Stimulated activated CD8-positive, alpha-beta memory T cell treated with anti-CD3 and anti-CD28 coated beads, Interleukin-15, amount 100 ng/mL, for 1 hour (primary cell): ENCODE measurements around the gene CD28.
"Not testable (repeated sequence)": the region's sequence is repeated elsewhere in the genome, so short reads cannot be mapped to it uniquely, and the experiment has no call there.

Source experiments
- DNase-seq: peaks from one replicate; pipeline ENCODE4 v3.0.0-alpha.2; 2020; ENCODE audit warnings: low read depth

Gene CD28

DNA sequence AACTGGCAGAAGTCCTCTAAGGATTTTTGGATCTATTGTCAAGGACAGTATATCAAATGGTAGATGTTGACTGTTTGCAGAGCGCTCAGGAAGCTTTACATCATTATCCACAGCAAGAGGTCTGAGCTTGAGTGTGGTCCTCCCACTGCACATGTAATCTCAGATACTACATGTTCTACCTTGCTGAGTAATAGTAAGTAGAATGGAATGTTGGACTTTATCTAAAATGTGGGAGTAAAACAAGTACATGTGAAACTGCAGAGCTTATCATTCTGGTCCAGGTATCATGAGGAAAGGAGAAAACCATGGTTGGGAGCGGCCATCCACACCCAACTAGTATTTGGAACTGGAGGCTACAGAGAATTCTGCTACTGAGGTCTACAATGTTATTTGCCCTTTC, 19.3 kb upstream of the CD28 start:
- DNase-seq: no peak

DNA sequence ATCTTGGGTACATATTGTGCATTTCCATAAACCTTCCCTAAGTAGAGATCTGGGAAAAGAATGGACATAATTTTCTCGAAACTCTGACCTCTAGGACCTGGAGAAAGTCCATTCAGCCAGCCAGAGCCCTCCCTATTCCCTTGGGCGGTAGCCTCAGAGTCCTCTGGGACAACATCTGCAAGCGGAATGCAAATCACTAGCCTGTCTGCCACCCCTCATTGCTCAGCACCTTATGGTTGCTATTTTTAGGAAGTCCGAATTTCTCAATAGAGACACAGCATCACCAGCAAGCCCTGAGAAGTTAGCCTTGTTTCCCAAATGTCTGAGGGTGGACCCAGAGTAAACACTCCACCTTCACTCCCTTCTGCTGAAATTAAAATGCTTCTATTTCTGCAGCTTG, 17.6 kb upstream of the CD28 start:
- no peak for DNase-seq

DNA sequence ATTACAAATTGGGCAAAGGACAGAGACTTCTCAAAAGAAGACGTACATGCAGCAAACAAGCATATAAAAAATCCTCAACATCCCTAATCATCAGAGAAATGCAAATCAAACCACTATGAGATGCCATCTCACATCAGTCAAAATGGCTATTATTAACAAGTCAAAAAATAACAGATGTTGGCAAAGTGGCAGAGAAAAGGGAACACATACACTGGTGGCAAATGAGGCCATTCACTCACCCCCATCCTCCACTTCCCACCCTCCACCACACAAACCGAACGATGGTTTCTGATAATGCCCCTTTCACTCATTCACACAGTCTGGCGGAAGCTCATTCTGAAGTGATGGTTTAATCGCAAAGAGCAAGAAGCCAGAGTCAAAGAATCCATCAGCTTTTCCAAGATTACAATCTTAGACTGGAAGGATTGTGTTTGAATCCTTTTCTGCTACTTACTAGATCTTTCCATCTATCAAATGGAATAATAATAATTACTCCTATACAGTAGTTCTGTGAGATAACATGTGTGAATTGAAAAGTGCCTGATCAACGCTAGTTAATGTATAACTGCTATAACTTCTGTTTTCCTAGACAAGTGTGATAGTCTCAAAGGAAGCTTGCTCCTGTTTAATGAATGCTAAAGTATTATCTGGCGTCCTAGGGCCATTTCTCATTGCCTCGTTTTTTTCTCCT, 16.9 kb upstream of the CD28 start:
- no peak for DNase-seq

DNA sequence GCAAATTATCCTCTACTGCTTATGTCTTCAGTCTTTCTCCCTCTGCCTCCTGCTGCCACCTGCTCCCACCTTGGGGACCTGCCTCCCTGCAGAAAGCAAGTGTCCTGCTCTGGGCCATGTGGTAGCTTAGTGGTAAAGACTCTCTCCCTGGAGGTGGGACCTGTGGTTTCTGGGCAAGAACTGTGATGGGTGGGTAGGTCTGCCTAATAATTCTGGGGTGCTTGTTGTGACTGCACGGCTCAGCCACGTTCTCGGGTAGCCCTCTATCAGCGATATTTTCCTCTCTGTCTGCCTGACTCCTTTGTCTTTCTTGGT, 16.4 kb upstream of the CD28 start:
- DNase-seq: no peak

DNA sequence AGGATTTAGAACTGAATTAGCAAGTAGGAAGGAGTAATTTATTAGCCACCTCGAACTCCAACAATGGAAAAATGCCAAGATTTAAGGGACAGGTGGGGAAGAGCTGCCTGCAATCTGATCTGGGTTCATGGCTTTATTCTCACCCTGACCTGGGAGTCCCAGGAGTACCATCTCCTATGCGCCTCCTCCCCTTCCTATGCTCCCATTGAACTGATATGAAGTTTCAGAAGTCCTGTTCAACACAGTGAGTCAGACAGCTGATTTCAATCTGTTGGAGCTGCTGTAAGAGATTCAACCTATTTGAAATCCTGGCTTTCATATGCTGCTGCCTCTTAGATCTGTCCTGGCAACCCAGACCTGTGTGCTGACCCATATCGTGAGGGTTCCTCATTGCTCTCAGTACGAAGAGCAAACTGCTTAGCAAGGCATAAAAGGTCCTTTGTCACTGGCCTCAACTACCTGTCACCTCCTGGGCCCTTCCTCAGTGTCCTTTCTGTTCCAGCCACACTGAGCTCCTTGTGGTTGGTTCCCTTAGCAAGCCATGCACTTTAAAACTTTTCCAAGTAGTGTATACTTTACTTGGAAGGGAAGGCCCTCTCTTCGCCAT, 15.9 kb upstream of the CD28 start:
- no peak for DNase-seq

DNA sequence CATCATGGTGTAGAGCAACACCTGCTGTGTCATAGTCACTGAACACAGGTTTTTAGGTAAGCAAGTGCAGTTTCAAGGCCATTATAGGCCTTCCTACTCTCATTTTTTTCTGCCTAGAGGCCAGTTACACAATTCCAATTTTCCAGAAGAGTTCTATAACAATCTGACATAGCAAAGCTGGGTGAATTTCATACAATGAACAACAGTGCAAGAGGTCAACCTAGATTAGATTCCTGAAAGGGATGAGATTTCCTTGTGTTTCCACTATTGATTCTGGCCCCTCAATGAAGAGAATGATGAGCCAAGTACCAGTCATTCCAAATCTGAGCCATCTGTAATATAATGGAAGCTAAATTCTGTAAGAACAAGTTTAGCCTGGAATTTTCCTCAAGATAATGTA, 15.3 kb upstream of the CD28 start:
- DNase-seq: no peak

DNA sequence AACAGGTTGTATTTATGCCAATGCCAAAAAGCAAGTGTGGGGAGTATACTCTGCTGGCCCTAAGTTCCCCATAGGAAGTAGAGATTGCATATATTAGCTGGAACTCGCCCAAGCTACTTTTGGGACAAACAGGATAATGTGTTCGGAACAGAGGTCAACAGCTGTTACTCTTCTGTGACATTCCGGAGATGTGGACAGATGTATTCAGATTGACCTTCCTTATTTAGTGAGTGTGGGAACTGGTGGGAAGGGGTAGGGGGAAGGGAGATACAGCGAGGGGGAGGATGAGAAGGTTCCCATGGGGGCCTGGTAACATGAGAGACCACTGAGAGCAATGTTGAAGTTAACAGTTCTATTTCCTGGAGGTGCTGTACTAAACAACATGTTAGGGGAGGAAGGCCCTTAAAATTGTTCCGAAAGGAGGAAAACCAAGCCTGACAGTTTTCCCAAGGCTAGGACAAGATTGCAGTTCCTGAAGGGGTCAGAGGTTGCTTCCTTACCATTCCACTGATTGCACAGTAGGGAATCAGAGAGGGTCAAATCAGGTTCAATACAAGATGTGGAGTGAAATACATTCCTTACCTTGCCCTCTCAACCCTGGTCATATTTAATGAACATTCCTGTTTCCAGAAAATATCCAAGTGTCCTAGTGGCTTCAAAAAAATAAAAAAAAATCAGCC, 14.3 kb upstream of the CD28 start:
- no peak for DNase-seq

DNA sequence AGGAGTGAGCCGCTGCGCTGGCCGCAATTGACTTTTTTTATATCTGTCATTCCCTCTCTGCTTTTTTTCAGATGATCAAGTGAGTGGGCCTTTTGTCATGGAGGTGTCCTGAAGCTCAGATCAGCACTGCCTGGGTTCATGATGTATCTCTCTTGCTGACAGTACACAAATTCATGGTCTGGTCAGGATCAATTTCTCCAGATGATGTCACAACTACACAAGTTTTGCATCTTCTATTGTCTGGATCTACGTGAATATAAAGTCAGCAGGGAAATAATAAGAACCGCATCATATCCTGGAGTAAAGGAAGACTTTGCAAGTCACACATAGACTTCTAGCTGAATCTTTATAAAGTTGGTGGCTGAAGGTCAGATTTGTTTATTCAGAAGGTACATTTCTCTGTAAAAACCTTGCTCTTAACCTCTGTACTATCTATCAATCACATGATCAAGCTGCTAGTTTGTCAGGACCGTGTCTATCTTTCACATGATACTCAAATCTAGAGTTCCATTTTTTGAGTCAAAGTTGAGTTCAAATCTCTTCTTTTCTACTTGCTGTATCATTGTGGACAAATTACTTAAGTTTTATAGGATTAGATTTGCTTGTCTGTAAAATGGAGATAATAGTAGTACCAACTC, 13.1 kb upstream of the CD28 start:
- DNase-seq: no peak

DNA sequence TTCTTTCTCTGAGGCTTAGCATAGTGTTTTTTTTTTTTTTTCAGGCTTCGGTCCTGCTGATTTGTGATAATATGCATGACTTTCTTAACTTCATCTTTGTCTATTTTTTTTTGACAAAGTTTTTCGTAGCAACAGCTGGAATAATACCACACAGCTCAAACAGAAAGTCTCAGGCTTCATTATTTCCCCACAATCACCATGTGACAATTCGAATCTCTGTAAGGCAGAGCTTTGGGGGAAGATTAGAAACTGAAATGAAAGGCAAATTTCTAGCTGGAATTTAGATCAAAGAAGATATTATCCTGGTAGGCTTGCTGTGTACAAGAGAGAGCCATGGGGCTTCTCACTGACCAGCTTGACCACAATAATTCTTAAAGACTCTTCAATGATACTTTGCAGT, 12.2 kb upstream of the CD28 start:
- DNase-seq: no peak

DNA sequence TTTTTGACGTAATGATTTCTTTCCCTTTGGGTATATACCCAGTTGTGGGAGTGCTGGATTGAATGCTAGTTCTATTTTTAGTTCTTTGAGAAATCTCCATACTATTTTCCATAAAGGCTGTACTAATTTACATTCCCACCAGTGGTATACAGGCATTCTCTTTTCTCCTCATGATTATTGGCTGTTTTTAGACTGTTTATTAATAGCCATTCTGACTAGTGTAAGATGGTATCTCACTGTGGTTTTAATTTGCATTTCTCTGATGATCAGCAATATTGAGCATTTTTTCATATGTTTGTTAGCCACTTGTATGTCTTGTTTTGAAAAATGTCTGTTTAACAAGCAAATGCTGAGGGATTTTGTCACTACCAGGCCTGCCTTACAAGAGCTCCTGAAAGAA, 9.2 kb upstream of the CD28 start:
- no peak for DNase-seq

DNA sequence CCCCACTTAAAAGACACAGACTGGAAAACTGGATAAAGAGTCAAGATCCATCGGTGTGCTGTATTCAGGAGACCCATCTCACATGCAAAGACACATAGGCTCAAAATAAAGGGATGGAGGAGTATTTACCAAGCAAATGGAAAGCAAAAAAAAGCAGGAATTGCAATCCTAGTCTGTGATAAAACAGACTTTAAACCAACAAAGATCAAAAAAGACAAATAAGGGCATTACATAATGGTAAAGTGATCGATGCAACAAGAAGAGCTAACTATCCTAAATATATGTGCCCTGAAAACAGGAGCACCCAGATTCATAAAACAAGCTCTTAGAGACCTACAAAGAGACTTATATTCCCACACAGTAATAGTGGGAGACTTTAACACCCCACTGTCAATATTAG, 8.7 kb upstream of the CD28 start:
- not testable (repeated sequence) for DNase-seq

DNA sequence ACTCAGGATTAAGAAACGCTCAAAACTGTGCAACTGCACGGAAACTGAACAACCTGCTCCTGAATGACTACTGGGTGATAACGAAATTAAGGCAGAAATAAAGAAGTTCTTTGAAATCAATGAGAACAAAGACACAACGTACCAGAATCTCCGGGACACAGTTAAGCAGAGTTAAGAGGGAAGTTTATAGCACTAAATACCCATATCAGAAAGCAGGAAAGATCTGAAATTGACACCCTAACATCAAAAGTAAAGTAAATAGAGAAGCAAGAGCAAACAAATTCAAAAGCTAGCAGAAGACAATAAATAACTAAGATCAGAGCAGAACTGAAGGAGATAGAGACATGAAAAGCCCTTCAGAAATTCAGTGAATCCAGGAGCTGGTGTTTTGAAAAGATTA, 8.0 kb upstream of the CD28 start:
- DNase-seq: not testable (repeated sequence)

DNA sequence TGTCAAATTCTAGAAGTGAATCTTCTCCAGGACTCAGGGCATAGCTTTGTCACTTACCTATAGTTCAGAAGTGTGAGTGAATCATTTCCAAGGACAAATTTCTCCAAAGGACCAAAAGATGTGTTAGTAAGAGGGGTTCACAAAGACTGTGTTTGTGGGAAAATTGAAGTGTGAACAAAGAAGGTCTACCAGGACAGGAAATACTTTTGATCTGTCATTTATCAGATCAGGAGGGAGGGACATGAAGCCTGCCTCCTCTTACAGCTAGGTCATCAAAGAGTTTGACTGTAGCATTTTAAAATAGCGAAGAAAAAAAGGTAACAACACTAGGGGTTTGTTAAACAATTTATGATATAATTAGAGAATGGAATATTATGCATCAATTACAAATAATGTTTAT, 2.0 kb upstream of the CD28 start:
- no peak for DNase-seq

DNA sequence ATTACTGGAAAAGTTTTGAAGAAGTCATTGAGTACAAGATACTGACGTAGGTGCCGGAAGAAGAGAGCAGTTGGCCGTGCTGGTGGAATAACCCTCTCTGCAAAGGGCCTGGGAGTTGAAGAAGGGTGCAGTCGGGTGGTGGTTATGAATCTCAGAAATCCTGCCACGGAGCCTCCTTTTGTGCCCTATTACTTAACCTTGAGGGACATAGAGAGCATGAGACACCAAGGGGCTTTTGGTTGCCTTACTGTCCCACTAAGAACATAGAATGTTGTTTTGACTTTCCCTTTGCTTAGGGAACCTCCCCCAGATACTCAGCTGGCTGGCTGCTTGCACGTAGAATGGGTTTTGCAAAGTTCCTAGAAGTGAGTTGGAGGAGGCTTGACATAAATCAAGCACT, 1.3 kb upstream of the CD28 start:
- DNase-seq: no peak

DNA sequence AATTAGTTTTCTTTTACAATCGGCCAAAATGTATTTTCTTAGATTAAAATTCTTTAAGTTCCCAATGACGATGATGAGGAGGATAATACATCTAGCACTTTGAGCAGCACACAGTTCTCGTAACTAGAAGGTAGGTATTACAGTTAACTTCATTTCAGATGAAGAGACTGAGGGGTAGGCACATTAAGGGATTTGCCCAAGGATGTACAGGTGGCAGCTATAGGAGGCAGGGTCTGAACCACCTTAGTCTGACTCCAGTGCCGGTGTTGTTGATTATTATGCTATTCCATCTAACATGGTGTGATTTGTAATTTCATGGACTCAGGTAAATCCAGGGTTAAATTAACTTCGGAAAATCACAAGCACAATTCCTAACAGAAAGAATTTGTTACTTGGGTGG, 1.1 kb downstream of the CD28 start:
- no peak for DNase-seq

DNA sequence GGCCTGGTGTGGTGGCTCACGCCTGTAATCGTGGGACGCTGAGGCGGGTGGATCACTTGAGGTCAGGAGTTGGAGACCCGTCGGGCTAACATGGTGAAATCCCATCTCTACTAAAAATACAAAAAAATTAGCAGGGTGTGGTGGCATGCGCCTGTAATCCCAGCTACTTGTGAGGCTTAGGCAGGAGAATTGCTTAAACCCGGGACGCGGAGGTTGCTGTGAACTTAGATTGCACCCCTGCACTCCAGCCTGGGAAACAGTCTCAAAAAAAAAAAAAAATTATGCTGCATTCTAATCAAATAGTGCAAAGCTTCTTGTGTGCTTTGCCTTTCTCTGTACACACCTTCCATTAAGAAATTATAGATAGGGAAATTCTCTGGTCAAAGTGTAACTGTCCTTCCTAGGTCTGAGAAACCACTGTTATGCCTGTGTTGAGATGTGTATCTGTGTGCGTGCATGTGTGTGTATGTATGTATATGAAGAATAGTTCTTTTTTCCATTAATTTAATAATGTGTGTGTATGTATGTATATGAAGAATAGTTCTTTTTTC, 2.5 kb downstream of the CD28 start:
- DNase-seq: no peak

DNA sequence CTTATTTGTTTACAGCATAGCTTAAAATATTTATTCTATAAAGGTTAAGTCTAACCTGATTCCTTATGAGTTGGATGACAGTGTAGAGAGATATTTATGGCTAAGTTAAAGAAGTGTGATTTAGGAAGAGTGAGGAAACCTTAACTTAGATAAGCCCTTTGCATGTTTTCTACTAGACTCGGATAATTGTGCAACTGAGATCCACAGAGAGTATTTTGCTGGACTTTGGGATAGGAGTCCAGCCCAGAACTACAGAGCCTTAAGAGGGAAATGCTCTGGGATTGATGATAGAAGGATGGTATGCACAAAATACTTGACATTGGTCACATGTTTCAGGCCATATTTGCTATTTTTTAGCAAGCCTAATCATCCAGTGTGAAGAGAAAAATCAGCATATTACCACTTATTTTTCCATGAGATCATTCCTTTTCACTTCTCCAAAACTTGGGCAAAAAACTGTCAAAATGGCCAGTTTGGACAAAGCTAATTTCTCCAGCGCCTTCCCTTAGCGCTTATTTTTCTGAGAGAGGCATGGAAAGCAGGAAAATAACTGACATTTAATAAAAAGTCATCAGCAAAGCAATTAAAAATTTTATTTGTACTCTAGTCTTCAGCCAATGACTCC, 3.1 kb downstream of the CD28 start:
- DNase-seq: no peak

DNA sequence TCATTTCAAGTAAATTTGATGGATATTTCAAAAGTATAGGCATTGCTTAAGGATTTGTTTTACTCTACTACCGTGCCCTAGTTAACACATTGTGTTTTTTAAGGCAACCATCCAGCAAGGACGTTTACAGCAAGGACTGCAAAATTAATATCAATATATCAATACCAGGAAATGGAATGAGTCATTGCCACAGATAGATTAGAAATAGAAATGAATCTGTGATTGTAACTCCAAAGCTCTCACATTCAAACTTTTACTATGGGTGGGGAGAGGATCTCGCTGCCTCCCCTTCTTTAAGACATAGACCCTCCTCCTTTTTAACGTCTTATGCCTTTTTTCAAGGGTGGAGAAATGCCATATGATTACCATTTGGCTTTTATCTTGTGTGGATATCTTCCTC, 3.8 kb downstream of the CD28 start:
- no peak for DNase-seq

DNA sequence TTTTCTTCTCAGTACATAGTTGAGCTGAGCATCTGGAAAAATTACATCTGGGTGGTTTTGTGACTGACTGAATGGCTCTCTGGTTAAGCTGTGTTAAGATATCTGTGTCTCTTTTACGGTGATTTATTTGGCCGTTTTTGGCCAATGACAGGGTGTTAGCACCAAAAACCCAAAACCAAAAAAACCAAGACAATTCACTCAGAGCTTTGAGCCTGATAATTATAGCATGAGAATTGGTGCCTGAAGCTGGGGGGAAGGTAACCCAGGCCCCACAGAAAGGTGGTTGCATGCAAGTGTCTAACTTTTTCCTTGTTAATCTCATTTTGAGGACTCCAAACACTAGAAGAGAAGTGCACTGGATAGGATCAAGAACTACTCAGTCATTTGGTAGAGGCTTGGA, 4.5 kb downstream of the CD28 start:
- DNase-seq: no peak

DNA sequence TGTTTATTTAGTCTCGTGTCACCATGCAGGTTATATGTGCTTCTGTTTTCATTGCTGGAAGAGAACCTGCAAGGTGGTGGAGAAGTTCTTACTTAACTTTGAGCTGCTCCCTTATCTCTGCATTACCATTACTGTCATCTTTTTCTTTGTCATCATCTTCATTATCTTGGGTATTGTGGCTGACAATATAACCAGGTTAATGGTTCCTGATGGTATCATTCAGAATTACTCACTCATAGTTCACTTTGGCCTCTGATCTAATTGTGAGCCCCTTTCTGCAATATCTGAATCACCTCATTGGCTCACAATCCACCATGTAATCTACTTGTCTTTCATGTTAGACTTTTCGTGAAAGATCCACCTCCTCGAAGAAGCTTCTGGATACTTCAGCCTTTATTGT, 5.0 kb downstream of the CD28 start:
- DNase-seq: no peak

DNA sequence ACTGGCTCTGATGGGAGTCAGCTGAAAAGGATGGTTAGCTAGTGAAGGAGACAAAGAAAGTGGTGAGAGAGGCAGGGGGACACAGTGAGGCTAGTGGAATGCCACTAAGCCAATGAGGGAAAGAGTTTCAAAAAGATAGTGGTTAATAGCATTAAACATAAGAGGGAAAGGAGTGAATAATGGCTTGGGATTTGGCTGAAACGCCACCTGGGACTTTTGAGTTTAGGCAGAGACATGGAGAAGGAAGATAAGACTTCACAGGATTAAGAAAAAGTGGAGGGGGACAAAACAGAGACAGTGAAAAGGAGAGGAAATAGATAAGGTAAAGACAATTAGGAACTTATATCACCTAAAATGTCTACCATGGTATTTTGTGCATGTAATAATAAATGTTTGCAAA, 6.9 kb downstream of the CD28 start:
- DNase-seq: no peak

DNA sequence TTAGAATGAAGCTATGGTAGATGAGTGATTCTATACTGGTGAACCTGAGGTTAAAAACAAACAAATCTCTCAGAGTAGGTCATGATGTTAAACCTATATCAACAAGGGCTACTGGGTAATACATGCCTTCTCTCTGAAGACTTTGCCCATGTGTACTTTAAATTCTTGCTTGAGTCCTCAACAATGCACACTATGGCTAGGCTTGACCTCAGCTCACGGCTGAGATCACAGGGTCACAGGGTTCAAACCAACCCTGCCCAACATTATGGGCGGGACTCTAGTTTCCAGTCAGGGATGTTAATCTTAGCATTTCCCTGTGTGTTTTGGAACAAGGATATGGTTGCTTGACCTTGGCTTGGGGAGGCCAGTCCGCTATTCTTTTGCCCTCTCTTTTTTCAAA, 7.7 kb downstream of the CD28 start:
- no peak for DNase-seq

DNA sequence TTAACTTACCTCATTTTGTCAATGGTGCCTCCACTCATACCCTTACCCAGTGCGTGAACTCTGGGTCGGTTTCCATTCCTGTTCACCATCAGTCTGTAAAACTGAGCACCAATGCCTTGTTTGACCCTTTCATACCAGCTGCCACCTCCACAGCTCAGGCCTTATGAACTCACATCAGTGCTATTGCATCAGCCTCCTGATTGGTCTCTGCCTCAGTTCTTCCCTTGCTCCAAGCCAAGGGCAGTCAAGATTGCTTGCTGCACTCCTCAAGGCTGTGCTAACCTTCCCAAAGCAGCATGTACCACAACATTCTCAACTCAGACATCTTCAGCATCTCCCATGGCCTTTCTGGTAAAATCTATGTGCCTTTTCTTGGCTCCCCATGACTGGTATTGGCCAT, 9.3 kb downstream of the CD28 start:
- no peak for DNase-seq
